ENCODE measurements around the gene PTPA. TPM values are rescaled to one million over a fixed set of nuclear protein-coding genes. Genes with fewer than 3 reads are reported as not detected.
"Not testable (repeated sequence)": the region's sequence is repeated elsewhere in the genome, so short reads cannot be mapped to it uniquely, and the experiment has no call there.

Gene PTPA
- total and polyA plus RNA-seq, 2 donors (not counting 1 experiment from before 2014, with no cell fraction given), result 35.0 to 73.9 TPM

GRCh38 chr9:129194221-129194620, 83.0 kb downstream of the PTPA start:
- DNase-seq (no peak), ATAC-seq (ENCODE audit: low read depth) (no peak)
- no peak overlapping the region for H3K27ac ChIP-seq (ENCODE audit: low read length in 2 of 2)
- H3K9ac ChIP-seq (ENCODE audit: low read length), result no peak overlapping the region
- 86% methylated on average over 3 of the region's 3 CpGs for WGBS (ENCODE audit: insufficient coverage)
- H3K4me3 ChIP-seq (ENCODE audit: control extremely low read depth in 1 of 5, extremely low read depth in 1 of 5, insufficient read depth in 1 of 5, low read depth in 2 of 5, low read length in 4 of 5), result no peak overlapping the region
- ChIA-PET POLR2A (no interaction called here), CTCF (interaction anchor here (0.9 kb wide), 1 partner anchor 55 kb away, joined by 3 read pairs; no protein-coding TSS in a partner anchor)
- no peak overlapping the region for H3K4me2 ChIP-seq (replicated peaks; ENCODE audit: low read depth, low read length, poor library complexity, severe bottlenecking)
- H2AFZ ChIP-seq (ENCODE audit: insufficient read depth, low read depth, low read length, poor library complexity, severe bottlenecking), result no peak overlapping the region
- no peaks in the 10 kb centered on the region for H3K36me3 ChIP-seq (replicated peaks in 1 of 2; ENCODE audit: control extremely low read depth in 1 of 2, control insufficient read depth in 1 of 2, extremely low read depth in 1 of 2, insufficient read depth in 2 of 2, low read length in 1 of 2)
- H3K27me3 Mint-ChIP-seq, result peaks cover 32% of the 10 kb centered on the region
- peaks cover 0 to 43% (median 10%) of the 10 kb centered on the region in 4 experiments for H3K27me3 ChIP-seq (replicated peaks in 1 of 4; ENCODE audit: control extremely low read depth in 1 of 4, control insufficient read depth in 3 of 4, insufficient read depth in 4 of 4, low read length in 3 of 4)
- no peaks in the 10 kb centered on the region for H3K4me1 ChIP-seq (ENCODE audit: control insufficient read depth in 2 of 2, insufficient read depth in 2 of 2, low read length in 2 of 2)
- H4K20me1 ChIP-seq (ENCODE audit: control insufficient read depth, insufficient read depth, low read length, poor library complexity, severe bottlenecking), result no peaks in the 10 kb centered on the region
- no peak overlapping the region for H3K27ac Mint-ChIP-seq
- H3K9me3 ChIP-seq (ENCODE audit: control extremely low read depth in 1 of 3, control insufficient read depth in 2 of 3, insufficient read depth in 1 of 3, low read length in 2 of 3), result peaks cover 0 to 21% (median 0%) of the 10 kb centered on the region in 3 donors
- H3K4me3 Mint-ChIP-seq, result no peak overlapping the region
- no peak for TF ChIP-seq EZH2 (IDR thresholded peaks at IDR 0.05; ENCODE audit: borderline replicate concordance, insufficient read depth, low read depth, low read length, poor library complexity, severe bottlenecking)
- TF ChIP-seq, protein P1, sequence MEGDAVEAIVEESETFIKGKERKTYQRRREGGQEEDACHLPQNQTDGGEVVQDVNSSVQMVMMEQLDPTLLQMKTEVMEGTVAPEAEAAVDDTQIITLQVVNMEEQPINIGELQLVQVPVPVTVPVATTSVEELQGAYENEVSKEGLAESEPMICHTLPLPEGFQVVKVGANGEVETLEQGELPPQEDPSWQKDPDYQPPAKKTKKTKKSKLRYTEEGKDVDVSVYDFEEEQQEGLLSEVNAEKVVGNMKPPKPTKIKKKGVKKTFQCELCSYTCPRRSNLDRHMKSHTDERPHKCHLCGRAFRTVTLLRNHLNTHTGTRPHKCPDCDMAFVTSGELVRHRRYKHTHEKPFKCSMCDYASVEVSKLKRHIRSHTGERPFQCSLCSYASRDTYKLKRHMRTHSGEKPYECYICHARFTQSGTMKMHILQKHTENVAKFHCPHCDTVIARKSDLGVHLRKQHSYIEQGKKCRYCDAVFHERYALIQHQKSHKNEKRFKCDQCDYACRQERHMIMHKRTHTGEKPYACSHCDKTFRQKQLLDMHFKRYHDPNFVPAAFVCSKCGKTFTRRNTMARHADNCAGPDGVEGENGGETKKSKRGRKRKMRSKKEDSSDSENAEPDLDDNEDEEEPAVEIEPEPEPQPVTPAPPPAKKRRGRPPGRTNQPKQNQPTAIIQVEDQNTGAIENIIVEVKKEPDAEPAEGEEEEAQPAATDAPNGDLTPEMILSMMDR (IDR thresholded peaks at IDR 0.05), result no peak
- intact Hi-C loops (cut with micrococcal nuclease), result no loop called here
- no peaks in the 10 kb centered on the region for H3K4me1 Mint-ChIP-seq
- no peaks in the 10 kb centered on the region for H3K79me2 ChIP-seq (ENCODE audit: control insufficient read depth, insufficient read depth, low read length)
- H3K9me3 Mint-ChIP-seq (ENCODE audit: insufficient read depth), result no peaks in the 10 kb centered on the region

DNA sequence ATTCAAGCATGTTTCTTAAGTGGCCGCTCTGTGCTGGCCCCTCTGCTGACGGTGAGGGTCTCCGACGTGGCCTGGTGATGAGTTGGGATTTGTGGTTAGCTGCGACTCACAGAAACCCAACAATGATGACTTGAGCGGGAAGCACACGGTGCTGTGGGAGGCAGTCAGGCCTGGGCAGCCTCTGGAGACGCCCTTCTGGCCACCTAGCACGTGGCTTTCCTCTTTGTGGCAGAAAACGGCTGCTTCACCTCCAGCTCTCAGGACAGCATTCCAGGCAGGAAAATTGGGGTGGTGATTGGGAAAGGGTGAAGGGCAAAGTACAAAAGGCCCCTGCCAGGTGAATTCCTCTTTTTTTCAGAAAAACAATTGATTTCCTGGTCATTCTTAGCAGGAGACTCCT, 84.4 kb downstream of the PTPA start:
- Mint-ChIP-seq H3K4me1 (no peaks in the 10 kb centered on the region), H3K27ac (no peak overlapping the region), H3K27me3 (peaks cover 32% of the 10 kb centered on the region), H3K9me3 (ENCODE audit: insufficient read depth) (no peaks in the 10 kb centered on the region), H3K4me3 (no peak overlapping the region)
- ChIA-PET POLR2A (no interaction called here), CTCF (interaction anchor here (0.8 to 1.3 kb wide), 2 partner anchors 14 to 23 kb away, joined by 3 read pairs; no protein-coding TSS in a partner anchor)
- whole genome bisulfite sequencing (ENCODE audit: insufficient coverage), result 94% methylated on average over 10 of the region's 10 CpGs
- no peak for DNase-seq
- no peaks in the 10 kb centered on the region for H3K4me1 ChIP-seq (ENCODE audit: control insufficient read depth in 2 of 2, insufficient read depth in 2 of 2, low read length in 2 of 2)
- H3K27ac ChIP-seq (ENCODE audit: low read length in 2 of 2), result no peak overlapping the region
- peaks cover 0 to 43% (median 10%) of the 10 kb centered on the region in 4 experiments for H3K27me3 ChIP-seq (replicated peaks in 1 of 4; ENCODE audit: control extremely low read depth in 1 of 4, control insufficient read depth in 3 of 4, insufficient read depth in 4 of 4, low read length in 3 of 4)
- intact Hi-C loops (cut with micrococcal nuclease), result no loop called here
- no peak overlapping the region for H3K4me2 ChIP-seq (replicated peaks; ENCODE audit: low read depth, low read length, poor library complexity, severe bottlenecking)
- TF ChIP-seq, protein P1 (IDR thresholded peaks at IDR 0.05), result no peak
- no peak for TF ChIP-seq EZH2 (IDR thresholded peaks at IDR 0.05; ENCODE audit: borderline replicate concordance, insufficient read depth, low read depth, low read length, poor library complexity, severe bottlenecking)
- H3K9me3 ChIP-seq (ENCODE audit: control extremely low read depth in 1 of 3, control insufficient read depth in 2 of 3, insufficient read depth in 1 of 3, low read length in 2 of 3), result peaks cover 0 to 28% (median 0%) of the 10 kb centered on the region in 3 donors
- H3K36me3 ChIP-seq (replicated peaks in 1 of 2; ENCODE audit: control extremely low read depth in 1 of 2, control insufficient read depth in 1 of 2, extremely low read depth in 1 of 2, insufficient read depth in 2 of 2, low read length in 1 of 2), result no peaks in the 10 kb centered on the region
- ATAC-seq (ENCODE audit: low read depth), result no peak
- no peak overlapping the region for H3K9ac ChIP-seq (ENCODE audit: low read length)
- H2AFZ ChIP-seq (ENCODE audit: insufficient read depth, low read depth, low read length, poor library complexity, severe bottlenecking), result no peak overlapping the region
- no peaks in the 10 kb centered on the region for H3K79me2 ChIP-seq (ENCODE audit: control insufficient read depth, insufficient read depth, low read length)
- no peaks in the 10 kb centered on the region for H4K20me1 ChIP-seq (ENCODE audit: control insufficient read depth, insufficient read depth, low read length, poor library complexity, severe bottlenecking)
- H3K4me3 ChIP-seq (ENCODE audit: control extremely low read depth in 1 of 5, extremely low read depth in 1 of 5, insufficient read depth in 1 of 5, low read depth in 2 of 5, low read length in 4 of 5), result no peak overlapping the region

GRCh38 chr9:129197045-129197444, 85.8 kb downstream of the PTPA start:
- intact Hi-C loops (cut with micrococcal nuclease); ATAC-seq (ENCODE audit: low read depth): not testable (repeated sequence)

More at GRCh38 chr9:129197045-129197444, 85.8 kb downstream of the PTPA start:
- 94% methylated on average over 6 of the region's 6 CpGs for WGBS (ENCODE audit: insufficient coverage)
- H3K9me3 Mint-ChIP-seq (ENCODE audit: insufficient read depth); H3K4me2 ChIP-seq (replicated peaks; ENCODE audit: low read depth, low read length, poor library complexity, severe bottlenecking); CTCF ChIA-PET; DNase-seq; H3K27ac Mint-ChIP-seq; H2AFZ ChIP-seq (ENCODE audit: insufficient read depth, low read depth, low read length, poor library complexity, severe bottlenecking); H3K79me2 ChIP-seq (ENCODE audit: control insufficient read depth, insufficient read depth, low read length); H3K4me3 Mint-ChIP-seq; H3K4me1 Mint-ChIP-seq; H3K9ac ChIP-seq (ENCODE audit: low read length); H3K4me3 ChIP-seq (ENCODE audit: control extremely low read depth in 1 of 5, extremely low read depth in 1 of 5, insufficient read depth in 1 of 5, low read depth in 2 of 5, low read length in 4 of 5); H3K4me1 ChIP-seq (ENCODE audit: control insufficient read depth in 2 of 2, insufficient read depth in 2 of 2, low read length in 2 of 2); POLR2A ChIA-PET; H3K27ac ChIP-seq (ENCODE audit: low read length in 2 of 2); H4K20me1 ChIP-seq (ENCODE audit: control insufficient read depth, insufficient read depth, low read length, poor library complexity, severe bottlenecking); H3K36me3 ChIP-seq (replicated peaks in 1 of 2; ENCODE audit: control extremely low read depth in 1 of 2, control insufficient read depth in 1 of 2, extremely low read depth in 1 of 2, insufficient read depth in 2 of 2, low read length in 1 of 2): not testable (repeated sequence)
- Histone ChIP-seq H3K9me3 (ENCODE audit: control extremely low read depth in 1 of 3, control insufficient read depth in 2 of 3, insufficient read depth in 1 of 3, low read length in 2 of 3) (peaks cover 0 to 22% (median 0%) of the 10 kb centered on the region in 3 donors), H3K27me3 (replicated peaks in 1 of 4; ENCODE audit: control extremely low read depth in 1 of 4, control insufficient read depth in 3 of 4, insufficient read depth in 4 of 4, low read length in 3 of 4) (peaks cover 0 to 43% (median 10%) of the 10 kb centered on the region in 4 experiments)
- H3K27me3 Mint-ChIP-seq, result peaks cover 29% of the 10 kb centered on the region
